ENCODE data around the gene PTPRJ. TPM values are rescaled to one million over a fixed set of nuclear protein-coding genes. Genes with fewer than 3 reads are reported as not detected.

PTPRJ gene
- total RNA-seq, 1 experiment from 2014 or later: 12.1 TPM

DNA sequence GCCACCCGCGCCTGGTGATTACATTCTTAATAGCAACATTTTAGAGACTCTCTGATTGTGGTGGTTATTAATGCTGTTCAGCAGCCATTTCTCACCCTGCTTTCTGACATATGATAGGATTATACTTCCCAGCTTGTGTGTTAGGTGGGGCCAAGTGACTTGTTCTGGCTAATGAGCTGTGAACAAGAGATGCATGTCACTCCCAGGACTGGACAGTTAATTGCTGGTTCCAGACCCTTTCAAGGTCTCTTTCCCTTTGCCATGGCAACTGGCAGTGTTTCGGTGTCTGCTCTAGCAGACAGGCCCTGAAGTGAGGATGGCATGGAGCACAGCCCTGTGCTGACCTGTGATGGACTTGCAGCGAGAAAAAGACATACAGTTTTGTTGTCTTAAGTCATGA, 8.9 kb upstream of the PTPRJ start:
- intact Hi-C loops (cut with micrococcal nuclease; ENCODE audit: unreplicated experiment): no loop called here

DNA sequence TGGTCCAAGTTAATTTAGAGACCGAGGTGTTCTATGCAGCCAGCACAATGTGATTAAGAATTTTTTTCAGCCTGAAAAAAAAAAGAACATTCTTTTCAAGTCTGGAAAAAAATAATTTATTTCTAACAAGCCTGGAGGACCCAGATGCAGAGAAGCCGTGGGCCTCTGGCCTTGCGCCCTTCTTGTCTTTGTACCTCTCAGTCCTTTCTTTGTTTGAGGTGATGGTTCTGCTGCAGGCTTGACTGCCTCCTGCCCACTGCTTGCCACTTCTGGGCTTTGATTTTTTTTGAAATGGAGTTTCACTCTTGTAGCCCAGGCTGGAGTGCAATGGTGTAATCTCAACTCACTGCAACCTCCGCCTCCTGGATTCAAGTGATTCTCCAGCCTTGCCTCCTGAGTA, 7.2 kb upstream of the PTPRJ start:
- Histone ChIP-seq H3K27ac (ENCODE audit: low read depth, low read length, poor library complexity, severe bottlenecking) (no peak overlapping the region), H3K9me3 (ENCODE audit: low read depth, low read length, poor library complexity, severe bottlenecking) (no peaks in the 10 kb centered on the region), H3K4me1 (ENCODE audit: insufficient read depth, low read length, poor library complexity, severe bottlenecking) (no peaks in the 10 kb centered on the region), H3K36me3 (ENCODE audit: insufficient read depth, low read length, poor library complexity, severe bottlenecking) (no peaks in the 10 kb centered on the region), H3K4me3 (ENCODE audit: low read depth, low read length, poor library complexity, severe bottlenecking) (no peak overlapping the region), H3K27me3 (replicated peaks; ENCODE audit: insufficient read depth, low read depth, low read length, poor library complexity) (no peaks in the 10 kb centered on the region)
- intact Hi-C loops (cut with micrococcal nuclease; ENCODE audit: unreplicated experiment): no loop called here
- TF ChIP-seq EZH2 (IDR thresholded peaks at IDR 0.05; ENCODE audit: borderline replicate concordance, low read depth, low read length, poor library complexity, severe bottlenecking): no peak
- TF ChIP-seq, protein P1, sequence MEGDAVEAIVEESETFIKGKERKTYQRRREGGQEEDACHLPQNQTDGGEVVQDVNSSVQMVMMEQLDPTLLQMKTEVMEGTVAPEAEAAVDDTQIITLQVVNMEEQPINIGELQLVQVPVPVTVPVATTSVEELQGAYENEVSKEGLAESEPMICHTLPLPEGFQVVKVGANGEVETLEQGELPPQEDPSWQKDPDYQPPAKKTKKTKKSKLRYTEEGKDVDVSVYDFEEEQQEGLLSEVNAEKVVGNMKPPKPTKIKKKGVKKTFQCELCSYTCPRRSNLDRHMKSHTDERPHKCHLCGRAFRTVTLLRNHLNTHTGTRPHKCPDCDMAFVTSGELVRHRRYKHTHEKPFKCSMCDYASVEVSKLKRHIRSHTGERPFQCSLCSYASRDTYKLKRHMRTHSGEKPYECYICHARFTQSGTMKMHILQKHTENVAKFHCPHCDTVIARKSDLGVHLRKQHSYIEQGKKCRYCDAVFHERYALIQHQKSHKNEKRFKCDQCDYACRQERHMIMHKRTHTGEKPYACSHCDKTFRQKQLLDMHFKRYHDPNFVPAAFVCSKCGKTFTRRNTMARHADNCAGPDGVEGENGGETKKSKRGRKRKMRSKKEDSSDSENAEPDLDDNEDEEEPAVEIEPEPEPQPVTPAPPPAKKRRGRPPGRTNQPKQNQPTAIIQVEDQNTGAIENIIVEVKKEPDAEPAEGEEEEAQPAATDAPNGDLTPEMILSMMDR (conservative IDR thresholded peaks at IDR 0.05; ENCODE audit: low read depth, low read length): no peak
- ChIA-PET POLR2A (ENCODE audit: low non-redundant PET) (no interaction called here), CTCF (no interaction called here)
- no TSS peak for BruUV-seq (replicated peaks)
- no peak for DNase-seq (ENCODE audit: low spot score)

More for the DNA sequence above, 8.9 kb upstream of the PTPRJ start:
- Histone ChIP-seq H3K27ac (ENCODE audit: low read depth, low read length, poor library complexity, severe bottlenecking) (no peak overlapping the region), H3K4me1 (ENCODE audit: insufficient read depth, low read length, poor library complexity, severe bottlenecking) (no peaks in the 10 kb centered on the region), H3K9me3 (ENCODE audit: low read depth, low read length, poor library complexity, severe bottlenecking) (no peaks in the 10 kb centered on the region), H3K36me3 (ENCODE audit: insufficient read depth, low read length, poor library complexity, severe bottlenecking) (no peaks in the 10 kb centered on the region), H3K4me3 (ENCODE audit: low read depth, low read length, poor library complexity, severe bottlenecking) (no peak overlapping the region), H3K27me3 (replicated peaks; ENCODE audit: insufficient read depth, low read depth, low read length, poor library complexity) (no peaks in the 10 kb centered on the region)
- ChIA-PET POLR2A (ENCODE audit: low non-redundant PET) (interaction anchor here (0.7 kb wide), 1 partner anchor 111 kb away, joined by 4 read pairs; no protein-coding TSS in a partner anchor), CTCF (no interaction called here)
- BruUV-seq (replicated peaks): no TSS peak
- TF ChIP-seq, protein P1 (conservative IDR thresholded peaks at IDR 0.05; ENCODE audit: low read depth, low read length): no peak
- TF ChIP-seq EZH2 (IDR thresholded peaks at IDR 0.05; ENCODE audit: borderline replicate concordance, low read depth, low read length, poor library complexity, severe bottlenecking): no peak
- no peak for DNase-seq (ENCODE audit: low spot score)

DNA sequence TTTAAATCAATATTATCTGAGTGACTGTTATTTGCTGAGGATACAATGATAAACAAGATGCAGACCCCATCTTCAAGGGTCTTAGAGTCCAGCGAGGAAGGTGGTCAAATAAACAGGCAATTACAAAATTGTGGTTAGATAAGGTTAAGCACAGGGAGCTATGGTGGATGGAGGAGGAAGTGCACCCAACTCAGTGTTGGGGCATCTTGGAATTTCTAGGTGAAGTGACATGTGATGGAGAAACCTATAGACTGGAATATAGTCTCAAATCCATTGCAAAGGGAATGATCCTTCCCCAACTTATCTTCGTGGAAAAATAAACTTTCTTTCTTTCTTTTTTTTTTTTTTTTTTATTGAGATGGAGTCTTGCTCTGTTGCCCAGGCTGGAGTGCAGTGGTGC, 3.4 kb upstream of the PTPRJ start:
- Histone ChIP-seq H3K4me1 (ENCODE audit: insufficient read depth, low read length, poor library complexity, severe bottlenecking) (peaks cover 6% of the 10 kb centered on the region), H3K36me3 (ENCODE audit: insufficient read depth, low read length, poor library complexity, severe bottlenecking) (no peaks in the 10 kb centered on the region), H3K4me3 (ENCODE audit: low read depth, low read length, poor library complexity, severe bottlenecking) (no peak overlapping the region), H3K9me3 (ENCODE audit: low read depth, low read length, poor library complexity, severe bottlenecking) (no peaks in the 10 kb centered on the region), H3K27me3 (replicated peaks; ENCODE audit: insufficient read depth, low read depth, low read length, poor library complexity) (no peaks in the 10 kb centered on the region), H3K27ac (ENCODE audit: low read depth, low read length, poor library complexity, severe bottlenecking) (no peak overlapping the region)
- ChIA-PET CTCF (interaction anchor here (0.7 kb wide), 1 partner anchor 34 kb away, joined by 4 read pairs; no protein-coding TSS in a partner anchor), POLR2A (ENCODE audit: low non-redundant PET) (no interaction called here)
- DNase-seq (ENCODE audit: low spot score): no peak
- TF ChIP-seq EZH2 (IDR thresholded peaks at IDR 0.05; ENCODE audit: borderline replicate concordance, low read depth, low read length, poor library complexity, severe bottlenecking): no peak
- TF ChIP-seq, protein P1 (conservative IDR thresholded peaks at IDR 0.05; ENCODE audit: low read depth, low read length): no peak
- BruUV-seq (replicated peaks): no TSS peak
- intact Hi-C loops (cut with micrococcal nuclease; ENCODE audit: unreplicated experiment): no loop called here

All from A673 (cell line).